ENCODE data around the gene SV2C.

GRCh38 chr5:76283670-76284069 lies 200.5 kb downstream of the SV2C start:
- TF ChIP-seq ZNF423 (tag by site-specific recombination; IDR thresholded peaks at IDR 0.05) (no peak), ZNF23 (tag by site-specific recombination; IDR thresholded peaks at IDR 0.05; ENCODE audit: borderline replicate concordance) (no peak), CTCF (tag by site-specific recombination; IDR thresholded peaks at IDR 0.05) (no peak), ZNF138 (tag by site-specific recombination; IDR thresholded peaks at IDR 0.05; ENCODE audit: borderline replicate concordance) (no peak), ZNF654 (tag by site-specific recombination; IDR thresholded peaks at IDR 0.05; ENCODE audit: low read depth) (no peak), ZNF324 (tag by site-specific recombination; IDR thresholded peaks at IDR 0.05) (no peak), YY1 (tag by site-specific recombination; IDR thresholded peaks at IDR 0.05) (no peak), REST (tag by site-specific recombination; IDR thresholded peaks at IDR 0.05) (no peak), HOXD13 (CRISPR knock-in tag; IDR thresholded peaks at IDR 0.05; ENCODE audit: borderline replicate concordance) (no peak), ZSCAN16 (tag by site-specific recombination; IDR thresholded peaks at IDR 0.05) (no peak), ZSCAN18 (tag by site-specific recombination; IDR thresholded peaks at IDR 0.05) (no peak), ZSCAN23 (tag by site-specific recombination; IDR thresholded peaks at IDR 0.05) (no peak), HOXA7 (CRISPR knock-in tag; IDR thresholded peaks at IDR 0.05; ENCODE audit: borderline replicate concordance) (no peak)

All from HEK293 (cell line).